ENCODE measurements around the gene ZNF165.
"Not testable (repeated sequence)": the region's sequence is repeated elsewhere in the genome, so short reads cannot be mapped to it uniquely, and the experiment has no call there.

The ZNF165 gene

GRCh38 chr6:28080381-28080630, at the start of gene ZNF165:
Gene ZNF165, plus strand, starts transcription at chr6:28080568. Its CDS starts 4,913 bp downstream, at chr6:28085481.
- not testable (repeated sequence) for DNase-seq

- DNase-seq: no peak
Observed at GRCh38 chr6:28053584-28053983, 26.8 kb upstream of the ZNF165 start.

GRCh38 chr6:28060405-28060804, 20.0 kb upstream of the ZNF165 start:
- DNase-seq: no peak

GRCh38 chr6:28064272-28064671, 16.1 kb upstream of the ZNF165 start:
- no peak for DNase-seq

- DNase-seq: no peak
Observed at GRCh38 chr6:28068067-28068466, 12.3 kb upstream of the ZNF165 start.

GRCh38 chr6:28070968-28071367, 9.4 kb upstream of the ZNF165 start:
- not testable (repeated sequence) for DNase-seq

GRCh38 chr6:28078050-28078449, 2.3 kb upstream of the ZNF165 start:
- DNase-seq: no peak

GRCh38 chr6:28078836-28079235, 1.5 kb upstream of the ZNF165 start:
- DNase-seq: no peak

- peak; percentile 79 to 95 for DNase-seq
Observed at GRCh38 chr6:28080631-28081485, 490 bp downstream of the ZNF165 start.

GRCh38 chr6:28081486-28081751, 1.1 kb downstream of the ZNF165 start:
- DNase-seq: no peak

GRCh38 chr6:28082939-28083338, 2.6 kb downstream of the ZNF165 start:
- DNase-seq: no peak

- no peak for DNase-seq
Observed at GRCh38 chr6:28089054-28089453, 8.7 kb downstream of the ZNF165 start.

GRCh38 chr6:28090917-28091586, 10.7 kb downstream of the ZNF165 start:
- DNase-seq: no peak

- DNase-seq: not testable (repeated sequence)
Observed at GRCh38 chr6:28102222-28102621, 21.9 kb downstream of the ZNF165 start.

GRCh38 chr6:28102699-28103098, 22.3 kb downstream of the ZNF165 start:
- DNase-seq: not testable (repeated sequence)

GRCh38 chr6:28104392-28105244, 24.2 kb downstream of the ZNF165 start:
- peak; percentile 16 to 45 for DNase-seq

- DNase-seq: no peak
Observed at GRCh38 chr6:28105245-28105639, 24.9 kb downstream of the ZNF165 start.

- no peak for DNase-seq
Observed at GRCh38 chr6:28107506-28107905, 27.1 kb downstream of the ZNF165 start.

GRCh38 chr6:28111964-28112363, 31.6 kb downstream of the ZNF165 start:
- DNase-seq: no peak

- no peak for DNase-seq
Observed at GRCh38 chr6:28115799-28116198, 35.4 kb downstream of the ZNF165 start.

GRCh38 chr6:28117386-28118050, 37.1 kb downstream of the ZNF165 start:
- no peak for DNase-seq

- no peak for DNase-seq
Observed at GRCh38 chr6:28118217-28118616, 37.8 kb downstream of the ZNF165 start.

GRCh38 chr6:28121876-28122275, 41.5 kb downstream of the ZNF165 start:
- DNase-seq: no peak
